DMS53 treated with DMSO at 0.1 percent for 48 hours (cell line): ENCODE measurements around the gene PHPT1.

Experiments
- DNase-seq: peaks from one replicate; lab custom pipeline; 2025; ENCODE audit not compliant: unreplicated experiment; lab: John Stamatoyannopoulos, UW

The PHPT1 gene

DNA sequence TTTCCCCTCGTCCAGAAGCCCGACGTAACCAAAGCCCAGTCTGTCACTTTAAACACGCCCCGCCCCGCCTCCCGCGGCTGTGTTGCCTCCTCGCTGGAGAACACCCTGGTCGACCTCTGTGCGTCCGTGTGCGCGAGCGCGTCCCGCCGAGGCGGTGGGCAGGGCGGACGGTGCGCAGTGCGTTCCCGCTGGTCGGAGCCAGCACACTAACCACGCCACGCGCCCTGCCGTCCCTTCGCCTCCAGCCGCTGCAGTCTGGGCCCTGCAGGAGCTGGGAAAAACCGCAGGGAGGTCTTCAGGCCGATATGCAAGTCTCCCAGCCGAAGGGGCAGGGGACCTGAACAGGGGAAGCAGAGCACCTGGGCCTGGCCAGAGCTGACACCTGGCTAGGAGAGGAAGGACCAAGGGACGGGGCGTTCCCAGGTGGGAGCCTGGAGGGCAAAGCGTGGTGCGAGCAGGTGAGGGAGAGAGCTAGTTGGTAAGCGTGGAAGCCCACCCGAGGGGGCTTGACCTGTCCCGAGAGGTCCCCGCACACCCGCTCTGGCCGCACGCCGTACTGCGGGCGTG, 1.3 kb upstream of the PHPT1 start:
- DNase-seq = peak; percentile 84

DNA sequence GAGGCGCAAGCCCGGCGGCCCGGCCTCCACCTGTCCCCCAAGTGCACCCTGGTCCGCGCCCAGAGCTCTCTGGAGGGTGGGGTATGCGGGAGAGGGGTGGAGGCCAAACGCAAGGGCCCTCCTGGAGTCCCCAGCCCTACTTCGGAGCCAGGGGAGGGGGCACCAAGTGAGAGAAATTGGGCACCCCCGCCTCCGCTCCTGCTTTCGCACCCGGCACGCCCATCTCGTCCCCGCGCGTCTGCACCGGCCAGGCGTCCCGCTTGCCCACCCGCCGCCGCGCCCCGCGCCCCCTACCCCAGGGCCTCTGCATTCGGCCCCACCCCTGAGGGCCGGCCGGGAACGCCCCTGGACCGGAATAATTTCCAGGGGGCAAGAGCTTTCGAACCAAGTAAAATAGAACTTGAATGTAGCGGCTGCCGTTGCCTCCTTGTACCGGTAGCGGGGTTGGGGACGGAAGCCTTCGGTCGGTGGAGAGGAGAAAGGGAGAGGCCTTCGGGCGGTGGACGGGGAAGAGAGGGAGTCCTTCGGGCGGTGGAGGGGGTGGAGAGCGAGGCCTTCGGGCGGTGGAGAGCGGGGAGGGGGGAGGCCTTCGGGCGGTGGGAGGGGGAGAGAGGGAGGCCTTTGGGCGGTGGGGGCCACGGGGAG, 694 bp upstream of the PHPT1 start:
- DNase-seq = peak; percentile 17

DNA sequence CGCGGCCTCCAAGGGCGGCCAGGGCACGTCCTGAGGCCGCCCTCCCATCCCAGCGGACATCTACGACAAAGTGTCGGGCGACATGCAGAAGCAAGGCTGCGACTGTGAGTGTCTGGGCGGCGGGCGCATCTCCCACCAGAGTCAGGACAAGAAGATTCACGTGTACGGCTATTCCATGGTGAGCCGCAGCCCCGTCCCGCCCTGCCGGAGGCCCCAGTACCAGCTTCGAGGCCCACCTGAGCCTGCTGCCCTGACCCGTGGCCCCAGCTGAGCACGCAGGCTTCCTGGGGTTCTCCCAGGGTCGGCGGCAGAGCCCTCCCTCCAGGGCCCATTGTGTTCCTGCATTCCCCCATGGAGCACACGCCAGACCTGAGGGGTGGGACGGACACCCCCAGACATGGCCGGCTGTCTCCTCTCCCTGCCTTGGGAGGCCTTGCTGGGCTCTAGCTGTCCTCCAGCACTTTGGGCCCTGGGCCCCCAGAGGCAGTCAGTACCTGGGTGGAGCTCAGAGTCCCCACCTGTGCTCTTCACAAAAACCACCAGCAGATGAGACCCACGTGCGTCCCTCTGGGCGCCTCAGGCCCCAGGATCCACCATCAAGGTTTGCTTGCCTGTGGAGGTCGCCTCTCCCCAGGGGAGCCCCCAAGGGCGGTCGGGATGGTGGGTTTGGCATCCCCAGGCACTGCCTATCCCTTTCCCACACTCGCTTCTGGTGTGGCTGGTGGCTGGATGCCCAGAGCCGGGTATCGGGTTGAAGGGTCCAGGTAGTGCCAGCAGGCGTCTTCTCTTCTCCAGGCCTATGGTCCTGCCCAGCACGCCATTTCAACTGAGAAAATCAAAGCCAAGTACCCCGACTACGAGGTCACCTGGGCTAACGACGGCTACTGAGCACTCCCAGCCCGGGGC, 1.0 kb downstream of the PHPT1 start:
- DNase-seq = no peak

DNA sequence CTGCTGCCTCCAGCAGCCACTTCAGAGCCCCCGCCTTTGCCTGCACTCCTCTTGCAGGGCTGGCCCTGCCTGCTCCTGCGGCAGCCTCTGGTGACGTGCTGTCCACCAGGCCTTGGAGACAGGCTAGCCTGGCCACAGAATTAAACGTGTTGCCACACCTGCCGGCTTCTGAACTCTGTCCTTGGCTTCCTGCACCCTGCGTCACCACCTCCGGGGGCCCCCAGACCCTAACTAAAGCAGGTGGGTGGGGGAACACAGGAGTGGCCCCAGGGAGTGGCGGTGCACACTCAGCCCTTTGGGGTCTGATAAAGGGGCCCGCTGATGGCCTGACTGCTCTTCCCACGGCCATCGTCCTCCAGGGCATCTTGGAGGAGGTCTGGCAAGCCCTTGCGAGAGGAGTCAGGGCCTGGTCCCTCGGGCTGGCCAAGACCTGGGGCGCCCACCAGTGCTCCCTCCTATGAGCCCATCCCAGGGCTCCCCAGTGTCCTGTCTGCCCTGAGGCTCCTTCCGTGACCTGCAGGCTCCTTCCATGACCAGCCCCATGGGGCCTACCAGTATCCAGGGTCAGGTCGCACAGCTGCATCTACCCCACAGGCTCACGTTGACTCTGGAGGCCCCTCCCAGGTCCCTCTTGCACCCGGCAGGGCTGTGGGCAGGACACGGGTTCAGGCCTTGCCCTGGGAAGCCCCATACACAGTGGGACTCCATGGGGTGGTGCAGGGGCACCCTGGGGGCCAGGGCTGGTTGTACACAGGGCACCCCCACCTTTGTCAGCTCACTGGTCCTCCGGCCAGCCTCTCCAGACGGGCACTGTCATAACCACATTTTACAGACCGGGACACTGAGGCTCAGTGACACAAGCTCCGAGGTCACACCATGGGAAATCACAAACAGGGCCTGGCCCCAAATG, 1.9 kb downstream of the PHPT1 start:
- no peak for DNase-seq

DNA sequence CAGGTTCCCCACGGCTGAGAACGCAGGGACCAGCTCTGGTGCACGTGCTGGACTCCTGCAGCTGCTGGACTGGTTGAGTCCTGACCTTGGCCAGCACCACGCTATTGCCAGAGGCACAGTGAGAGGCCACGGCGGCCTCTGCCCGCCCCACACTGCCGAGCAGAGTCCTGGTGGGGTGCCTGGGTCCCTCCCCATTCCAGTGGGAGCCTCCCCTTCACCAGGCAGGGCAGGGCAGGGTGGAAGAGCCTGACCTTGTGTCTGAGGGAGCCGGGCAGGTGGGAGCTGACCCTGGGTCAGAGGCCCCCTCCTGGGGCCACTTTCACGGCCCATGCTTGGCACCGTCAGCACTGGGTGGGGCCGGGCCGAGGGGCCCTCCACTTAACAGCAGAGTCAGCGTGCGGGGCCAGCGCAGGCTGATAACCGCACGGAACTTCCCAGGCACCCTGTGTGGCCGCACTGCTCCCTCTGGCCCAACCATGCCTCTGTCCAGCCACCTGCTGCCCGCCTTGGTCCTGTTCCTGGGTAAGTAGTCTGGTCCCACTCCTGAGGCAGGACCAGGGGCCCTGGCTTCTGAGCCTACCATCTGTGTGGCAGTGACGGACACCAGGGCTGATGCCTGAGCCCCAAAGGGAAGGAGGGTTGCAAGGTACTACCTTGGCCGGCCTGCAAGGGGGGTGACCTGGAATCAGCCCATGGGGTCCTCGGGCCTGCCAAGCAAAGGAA, 2.9 kb downstream of the PHPT1 start, which contains the start of gene MAMDC4:
TSS of gene MAMDC4 (plus strand) at position 406 of the 723 bp plus-strand sequence. CDS start at position 477, 71 bp downstream.
- no peak for DNase-seq

DNA sequence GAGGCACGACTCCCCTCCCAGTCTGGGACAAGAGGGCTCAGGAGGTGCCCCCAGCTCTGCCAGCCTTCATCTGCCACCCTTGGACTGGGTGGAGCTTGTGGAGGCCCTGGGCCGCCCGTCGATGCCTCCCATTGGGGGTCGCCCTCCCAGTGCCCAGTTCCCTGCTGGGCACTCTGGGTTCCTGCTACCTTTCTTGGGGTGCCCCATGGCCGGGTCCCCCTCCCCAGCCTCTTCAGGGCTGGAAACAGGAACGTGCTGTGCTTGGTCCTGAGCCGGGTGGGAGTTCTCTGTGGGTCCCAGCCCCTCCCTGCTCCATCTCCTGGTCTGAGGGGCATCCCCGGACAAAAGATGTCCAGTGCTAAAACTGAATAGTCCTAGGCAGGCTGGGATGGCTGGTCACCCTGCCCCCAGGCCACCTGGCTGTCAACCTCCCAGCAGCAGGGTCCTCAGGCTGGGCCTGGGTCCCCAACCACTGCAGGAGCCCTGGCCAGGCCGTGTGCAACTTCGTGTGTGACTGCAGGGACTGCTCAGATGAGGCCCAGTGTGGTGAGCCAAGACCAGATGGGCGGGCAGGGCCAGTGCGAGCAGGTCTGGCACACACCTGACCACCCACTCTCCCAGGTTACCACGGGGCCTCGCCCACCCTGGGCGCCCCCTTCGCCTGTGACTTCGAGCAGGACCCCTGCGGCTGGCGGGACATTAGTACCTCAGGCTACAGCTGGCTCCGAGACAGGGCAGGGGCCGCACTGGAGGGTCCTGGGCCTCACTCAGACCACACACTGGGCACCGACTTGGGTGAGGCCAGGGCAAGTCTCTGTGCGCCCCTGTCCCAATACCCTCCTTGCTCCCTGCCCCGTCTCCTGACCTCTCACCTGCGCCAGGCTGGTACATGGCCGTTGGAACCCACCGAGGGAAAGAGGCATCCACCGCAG, 3.7 kb downstream of the PHPT1 start:
- DNase-seq = no peak

DNA sequence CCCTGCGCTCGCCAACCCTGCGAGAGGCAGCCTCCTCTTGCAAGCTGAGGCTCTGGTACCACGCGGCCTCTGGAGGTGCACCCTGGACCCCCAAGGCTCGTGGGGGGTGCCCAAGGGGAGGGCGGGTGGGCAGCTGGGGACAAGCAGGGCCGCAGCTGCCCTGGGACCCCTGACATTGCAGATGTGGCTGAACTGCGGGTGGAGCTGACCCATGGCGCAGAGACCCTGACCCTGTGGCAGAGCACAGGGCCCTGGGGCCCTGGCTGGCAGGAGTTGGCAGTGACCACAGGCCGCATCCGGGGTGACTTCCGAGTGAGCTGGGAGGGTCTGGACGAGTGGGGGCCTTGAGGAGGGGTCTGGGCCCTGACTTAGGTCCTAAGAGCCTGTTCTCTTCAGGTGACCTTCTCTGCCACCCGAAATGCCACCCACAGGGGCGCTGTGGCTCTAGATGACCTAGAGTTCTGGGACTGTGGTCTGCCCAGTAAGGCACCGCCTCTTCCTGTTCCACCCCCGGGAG, 4.4 kb downstream of the PHPT1 start:
- no peak for DNase-seq

DNA sequence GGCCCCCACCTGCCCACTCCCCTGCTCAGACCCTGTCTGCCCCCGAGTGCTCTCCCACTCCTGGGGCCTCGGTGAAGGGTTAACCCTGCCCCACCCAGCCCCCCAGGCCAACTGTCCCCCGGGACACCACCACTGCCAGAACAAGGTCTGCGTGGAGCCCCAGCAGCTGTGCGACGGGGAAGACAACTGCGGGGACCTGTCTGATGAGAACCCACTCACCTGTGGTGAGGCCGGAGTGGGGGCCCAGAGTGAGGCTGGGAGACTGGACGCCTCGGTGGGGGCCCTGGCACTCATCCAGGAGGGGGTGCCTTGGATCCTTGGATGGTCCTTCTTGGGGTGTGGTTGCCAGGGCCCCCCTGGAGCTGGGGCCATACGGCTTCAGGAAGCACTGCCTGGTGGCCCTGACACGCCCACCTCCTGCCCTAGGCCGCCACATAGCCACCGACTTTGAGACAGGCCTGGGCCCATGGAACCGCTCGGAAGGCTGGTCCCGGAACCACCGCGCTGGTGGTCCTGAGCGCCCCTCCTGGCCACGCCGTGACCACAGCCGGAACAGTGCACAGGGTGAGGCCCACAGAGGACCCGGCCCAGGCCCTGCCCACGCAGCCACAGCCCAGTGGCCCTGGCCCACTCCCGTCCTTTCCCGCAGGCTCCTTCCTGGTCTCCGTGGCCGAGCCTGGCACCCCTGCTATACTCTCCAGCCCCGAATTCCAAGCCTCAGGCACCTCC, 5.1 kb downstream of the PHPT1 start:
- DNase-seq = no peak

DNA sequence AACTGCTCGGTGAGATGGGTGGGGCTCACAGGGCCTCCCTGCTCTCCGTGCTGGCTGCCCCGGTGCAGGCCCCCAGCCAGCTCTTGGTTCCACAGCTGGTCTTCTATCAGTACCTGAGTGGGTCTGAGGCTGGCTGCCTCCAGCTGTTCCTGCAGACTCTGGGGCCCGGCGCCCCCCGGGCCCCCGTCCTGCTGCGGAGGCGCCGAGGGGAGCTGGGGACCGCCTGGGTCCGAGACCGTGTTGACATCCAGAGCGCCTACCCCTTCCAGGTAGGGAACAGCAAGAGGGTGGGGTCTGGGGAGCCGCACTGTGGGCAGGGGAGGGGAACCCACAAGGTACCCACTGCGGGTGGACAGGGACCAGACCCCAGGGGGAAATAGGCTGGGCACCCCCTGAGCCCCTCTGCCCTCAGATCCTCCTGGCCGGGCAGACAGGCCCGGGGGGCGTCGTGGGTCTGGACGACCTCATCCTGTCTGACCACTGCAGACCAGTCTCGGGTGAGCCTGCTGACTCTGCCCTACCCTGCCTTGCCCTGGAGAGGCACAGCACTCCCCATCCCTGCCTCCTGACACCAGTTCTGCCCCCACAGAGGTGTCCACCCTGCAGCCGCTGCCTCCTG, 5.7 kb downstream of the PHPT1 start:
- no peak for DNase-seq

DNA sequence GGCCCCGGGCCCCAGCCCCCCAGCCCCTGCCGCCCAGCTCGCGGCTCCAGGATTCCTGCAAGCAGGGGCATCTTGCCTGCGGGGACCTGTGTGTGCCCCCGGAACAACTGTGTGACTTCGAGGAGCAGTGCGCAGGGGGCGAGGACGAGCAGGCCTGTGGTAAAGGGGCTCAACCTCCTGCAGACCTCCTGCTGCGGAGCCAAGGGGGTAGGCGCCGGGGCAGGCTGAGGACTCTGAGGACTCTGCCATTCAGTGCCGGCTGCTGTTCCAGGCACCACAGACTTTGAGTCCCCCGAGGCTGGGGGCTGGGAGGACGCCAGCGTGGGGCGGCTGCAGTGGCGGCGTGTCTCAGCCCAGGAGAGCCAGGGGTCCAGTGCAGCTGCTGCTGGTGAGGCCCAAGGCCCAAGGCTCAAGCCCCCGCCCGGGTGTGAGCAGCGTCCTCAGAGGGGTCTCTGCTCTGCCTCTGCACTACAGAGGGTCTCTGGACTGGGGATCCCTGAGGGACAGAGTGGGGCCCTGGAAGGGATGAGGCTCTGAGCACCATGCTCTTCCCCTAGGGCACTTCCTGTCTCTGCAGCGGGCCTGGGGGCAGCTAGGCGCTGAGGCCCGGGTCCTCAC, 6.4 kb downstream of the PHPT1 start:
- no peak for DNase-seq

DNA sequence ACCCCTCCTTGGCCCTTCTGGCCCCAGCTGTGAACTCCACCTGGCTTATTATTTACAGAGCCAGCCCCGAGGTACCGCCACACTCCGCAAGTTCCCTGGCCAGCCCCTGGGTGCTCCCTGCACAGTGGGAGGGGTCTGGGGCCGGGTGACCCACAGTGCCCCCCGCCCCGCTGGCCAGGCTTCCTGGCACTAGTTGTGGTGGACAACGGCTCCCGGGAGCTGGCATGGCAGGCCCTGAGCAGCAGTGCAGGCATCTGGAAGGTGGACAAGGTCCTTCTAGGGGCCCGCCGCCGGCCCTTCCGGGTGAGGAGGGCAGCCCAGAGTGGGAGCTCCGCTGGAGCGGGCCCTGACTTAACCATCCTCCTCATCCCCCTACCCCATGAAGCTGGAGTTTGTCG, 6.9 kb downstream of the PHPT1 start:
- DNase-seq = no peak

DNA sequence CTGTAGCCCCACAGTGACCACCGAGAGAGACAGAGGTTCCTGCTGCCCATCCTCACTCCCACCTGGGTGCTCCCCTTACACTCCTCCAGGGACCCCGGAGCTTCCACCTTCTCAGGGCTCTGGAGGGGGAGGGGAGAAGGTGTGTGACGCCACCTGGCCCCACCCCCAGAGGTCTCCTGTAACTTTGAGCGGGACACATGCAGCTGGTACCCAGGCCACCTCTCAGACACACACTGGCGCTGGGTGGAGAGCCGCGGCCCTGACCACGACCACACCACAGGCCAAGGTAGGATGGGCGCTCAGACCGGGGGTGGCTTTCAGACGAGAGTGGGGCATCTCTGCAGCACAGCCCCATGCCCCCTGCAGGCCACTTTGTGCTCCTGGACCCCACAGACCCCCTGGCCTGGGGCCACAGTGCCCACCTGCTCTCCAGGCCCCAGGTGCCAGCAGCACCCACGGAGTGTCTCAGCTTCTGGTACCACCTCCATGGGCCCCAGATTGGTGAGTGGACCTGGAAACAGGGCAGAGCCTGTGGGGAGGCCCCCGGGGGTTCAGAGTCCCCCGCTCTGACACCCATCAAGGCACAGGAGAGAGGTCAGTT, 7.4 kb downstream of the PHPT1 start:
- no peak for DNase-seq

DNA sequence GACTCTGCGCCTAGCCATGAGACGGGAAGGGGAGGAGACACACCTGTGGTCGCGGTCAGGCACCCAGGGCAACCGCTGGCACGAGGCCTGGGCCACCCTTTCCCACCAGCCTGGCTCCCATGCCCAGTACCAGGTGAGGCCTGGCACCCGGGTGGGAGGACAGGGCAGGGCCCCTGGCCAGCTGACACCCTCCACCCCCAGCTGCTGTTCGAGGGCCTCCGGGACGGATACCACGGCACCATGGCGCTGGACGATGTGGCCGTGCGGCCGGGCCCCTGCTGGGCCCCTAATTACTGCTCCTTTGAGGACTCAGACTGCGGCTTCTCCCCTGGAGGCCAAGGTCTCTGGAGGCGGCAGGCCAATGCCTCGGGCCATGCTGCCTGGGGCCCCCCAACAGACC, 8.0 kb downstream of the PHPT1 start:
- DNase-seq = no peak

DNA sequence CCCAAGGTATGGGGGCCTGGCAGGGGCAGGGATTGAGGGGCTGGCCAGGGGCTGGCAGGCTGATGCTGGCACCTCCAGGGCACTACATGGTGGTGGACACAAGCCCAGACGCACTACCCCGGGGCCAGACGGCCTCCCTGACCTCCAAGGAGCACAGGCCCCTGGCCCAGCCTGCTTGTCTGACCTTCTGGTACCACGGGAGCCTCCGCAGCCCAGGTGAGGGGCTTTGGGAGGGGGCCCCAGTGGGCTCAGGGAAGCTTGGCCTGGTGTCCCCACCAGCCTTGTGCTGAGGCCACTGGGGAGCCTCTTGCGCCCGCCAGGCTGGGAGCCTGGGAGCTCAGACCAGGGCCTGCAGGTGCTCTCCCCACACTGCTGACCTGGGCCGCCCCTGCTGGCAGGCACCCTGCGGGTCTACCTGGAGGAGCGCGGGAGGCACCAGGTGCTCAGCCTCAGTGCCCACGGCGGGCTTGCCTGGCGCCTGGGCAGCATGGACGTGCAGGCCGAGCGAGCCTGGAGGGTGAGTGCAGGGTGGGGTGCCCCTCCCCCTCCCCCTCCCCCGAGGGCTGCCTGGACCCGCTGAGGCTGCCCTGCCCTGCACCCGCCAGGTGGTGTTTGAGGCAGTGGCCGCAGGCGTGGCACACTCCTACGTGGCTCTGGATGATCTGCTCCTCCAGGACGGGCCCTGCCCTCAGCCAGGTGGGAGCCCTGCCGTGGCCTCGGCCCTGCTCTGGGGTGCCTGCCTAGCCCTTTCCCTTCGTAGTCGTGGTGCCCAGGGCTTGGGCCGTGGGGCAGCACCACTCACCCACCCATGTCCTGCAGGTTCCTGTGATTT, 8.6 kb downstream of the PHPT1 start:
- no peak for DNase-seq

DNA sequence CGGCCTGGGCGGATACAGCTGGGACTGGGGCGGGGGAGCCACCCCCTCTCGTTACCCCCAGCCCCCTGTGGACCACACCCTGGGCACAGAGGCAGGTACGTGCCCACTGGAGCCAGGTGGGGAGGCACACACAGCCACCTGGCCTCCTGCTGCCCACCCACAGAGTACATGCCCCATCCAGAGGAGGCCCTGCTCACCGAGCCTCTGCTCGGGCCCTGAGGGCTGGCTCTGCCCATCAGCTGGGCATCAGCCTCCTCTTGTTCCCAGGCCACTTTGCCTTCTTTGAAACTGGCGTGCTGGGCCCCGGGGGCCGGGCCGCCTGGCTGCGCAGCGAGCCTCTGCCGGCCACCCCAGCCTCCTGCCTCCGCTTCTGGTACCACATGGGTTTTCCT, 9.2 kb downstream of the PHPT1 start:
- DNase-seq = no peak
